ENCODE results near the gene BPIFA2. TPM values are rescaled to one million over a fixed set of nuclear protein-coding genes. Genes with fewer than 3 reads are reported as not detected.
A peak's percentile ranks its signal among the peaks of the same experiment; 100 is the strongest.

BPIFA2 gene
- total and polyA plus RNA-seq, 9 of the 15 experiments (the other 6 are each of a cell fraction or from before 2014, with no cell fraction given): not detected

DNA sequence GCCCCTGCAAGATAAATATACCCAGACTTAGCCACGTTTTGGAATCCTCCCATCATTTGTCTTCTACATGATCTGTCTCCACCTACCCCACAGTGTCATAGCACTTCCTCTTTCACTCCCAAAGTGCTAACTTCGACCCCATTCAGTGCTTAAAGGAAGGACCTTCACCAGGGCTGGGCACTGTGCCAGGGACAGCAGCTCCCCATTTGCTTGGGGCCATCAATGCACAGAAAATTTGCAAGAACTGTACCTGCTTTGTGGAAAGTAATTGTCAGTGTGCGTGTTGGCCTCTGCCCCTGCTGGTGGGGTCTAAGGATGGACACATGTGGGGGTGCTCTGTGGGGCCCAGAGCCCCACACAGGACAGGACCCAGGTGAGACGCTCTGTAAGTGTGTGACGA is 5.2 kb upstream of the BPIFA2 start:
- H3K9ac ChIP-seq (ENCODE audit: insufficient read depth in 1 of 2, low read depth in 2 of 2, low read length in 2 of 2): no peak overlapping the region
- DNase-seq (ENCODE audit: extremely low read depth in 1 of 4, low spot score in 3 of 4): no peak
- no peaks in the 10 kb centered on the region for H3K9me3 ChIP-seq (replicated peaks; ENCODE audit: control insufficient read depth, insufficient read depth, low read depth, low read length)
- intact Hi-C loops (cut with micrococcal nuclease): no loop called here
- WGBS (ENCODE audit: insufficient coverage, low coverage, missing lambda C conversion rate): 0% methylated on average over 5 of the region's 5 CpGs
- H3K27ac ChIP-seq (ENCODE audit: extremely low read depth, low read depth, low read length): no peak overlapping the region
- H3K4me3 ChIP-seq: no peak overlapping the region
- H3K9me1 ChIP-seq (ENCODE audit: control insufficient read depth, insufficient read depth, low read length): no peaks in the 10 kb centered on the region
- H2AFZ ChIP-seq (ENCODE audit: low read depth, low read length): no peak overlapping the region
- in situ Hi-C loops (cut with MboI): no loop called here
- TF ChIP-seq SMARCE1 (IDR thresholded peaks at IDR 0.05) (no peak), SPI1 (IDR thresholded peaks at IDR 0.05; ENCODE audit: borderline replicate concordance, low read depth, low read length) (peak; percentile 83), ZFP1 (CRISPR knock-in tag; IDR thresholded peaks at IDR 0.05) (no peak), EGR1 (conservative IDR thresholded peaks at IDR 0.05) (no peak), FOXA3 (CRISPR knock-in tag; conservative IDR thresholded peaks at IDR 0.05 in 1 of 2, IDR thresholded peaks at IDR 0.05 in 1 of 2) (no peak), HNRNPUL1 (IDR thresholded peaks at IDR 0.05; ENCODE audit: low read length) (no peak), NFIC (IDR thresholded peaks at IDR 0.05) (peak; percentile 56), SMARCA5 (IDR thresholded peaks at IDR 0.05) (no peak), FOXA1 (IDR thresholded peaks at IDR 0.05; ENCODE audit: borderline replicate concordance) (no peak), HIVEP1 (CRISPR knock-in tag; IDR thresholded peaks at IDR 0.05) (no peak), RUNX1 (IDR thresholded peaks at IDR 0.05; ENCODE audit: low read depth) (no peak), XRCC5 (IDR thresholded peaks at IDR 0.05; ENCODE audit: low read depth, low read length) (no peak)
- TF ChIP-seq, protein P1, sequence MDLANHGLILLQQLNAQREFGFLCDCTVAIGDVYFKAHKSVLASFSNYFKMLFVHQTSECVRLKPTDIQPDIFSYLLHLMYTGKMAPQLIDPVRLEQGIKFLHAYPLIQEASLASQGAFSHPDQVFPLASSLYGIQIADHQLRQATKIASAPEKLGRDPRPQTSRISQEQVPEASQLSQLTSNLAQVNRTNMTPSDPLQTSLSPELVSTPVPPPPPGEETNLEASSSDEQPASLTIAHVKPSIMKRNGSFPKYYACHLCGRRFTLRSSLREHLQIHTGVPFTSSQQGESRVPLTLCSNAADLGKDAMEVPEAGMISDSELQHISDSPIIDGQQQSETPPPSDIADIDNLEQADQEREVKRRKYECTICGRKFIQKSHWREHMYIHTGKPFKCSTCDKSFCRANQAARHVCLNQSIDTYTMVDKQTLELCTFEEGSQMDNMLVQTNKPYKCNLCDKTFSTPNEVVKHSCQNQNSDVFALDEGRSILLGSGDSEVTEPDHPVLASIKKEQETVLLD (IDR thresholded peaks at IDR 0.05): no peak
- TF ChIP-seq, protein P2, sequence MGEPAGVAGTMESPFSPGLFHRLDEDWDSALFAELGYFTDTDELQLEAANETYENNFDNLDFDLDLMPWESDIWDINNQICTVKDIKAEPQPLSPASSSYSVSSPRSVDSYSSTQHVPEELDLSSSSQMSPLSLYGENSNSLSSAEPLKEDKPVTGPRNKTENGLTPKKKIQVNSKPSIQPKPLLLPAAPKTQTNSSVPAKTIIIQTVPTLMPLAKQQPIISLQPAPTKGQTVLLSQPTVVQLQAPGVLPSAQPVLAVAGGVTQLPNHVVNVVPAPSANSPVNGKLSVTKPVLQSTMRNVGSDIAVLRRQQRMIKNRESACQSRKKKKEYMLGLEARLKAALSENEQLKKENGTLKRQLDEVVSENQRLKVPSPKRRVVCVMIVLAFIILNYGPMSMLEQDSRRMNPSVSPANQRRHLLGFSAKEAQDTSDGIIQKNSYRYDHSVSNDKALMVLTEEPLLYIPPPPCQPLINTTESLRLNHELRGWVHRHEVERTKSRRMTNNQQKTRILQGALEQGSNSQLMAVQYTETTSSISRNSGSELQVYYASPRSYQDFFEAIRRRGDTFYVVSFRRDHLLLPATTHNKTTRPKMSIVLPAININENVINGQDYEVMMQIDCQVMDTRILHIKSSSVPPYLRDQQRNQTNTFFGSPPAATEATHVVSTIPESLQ (CRISPR knock-in tag; IDR thresholded peaks at IDR 0.05): no peak
- TF ChIP-seq, protein P3, sequence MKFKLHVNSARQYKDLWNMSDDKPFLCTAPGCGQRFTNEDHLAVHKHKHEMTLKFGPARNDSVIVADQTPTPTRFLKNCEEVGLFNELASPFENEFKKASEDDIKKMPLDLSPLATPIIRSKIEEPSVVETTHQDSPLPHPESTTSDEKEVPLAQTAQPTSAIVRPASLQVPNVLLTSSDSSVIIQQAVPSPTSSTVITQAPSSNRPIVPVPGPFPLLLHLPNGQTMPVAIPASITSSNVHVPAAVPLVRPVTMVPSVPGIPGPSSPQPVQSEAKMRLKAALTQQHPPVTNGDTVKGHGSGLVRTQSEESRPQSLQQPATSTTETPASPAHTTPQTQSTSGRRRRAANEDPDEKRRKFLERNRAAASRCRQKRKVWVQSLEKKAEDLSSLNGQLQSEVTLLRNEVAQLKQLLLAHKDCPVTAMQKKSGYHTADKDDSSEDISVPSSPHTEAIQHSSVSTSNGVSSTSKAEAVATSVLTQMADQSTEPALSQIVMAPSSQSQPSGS (CRISPR knock-in tag; IDR thresholded peaks at IDR 0.05): no peak
- BruUV-seq (replicated peaks): no TSS peak
- H3K36me3 ChIP-seq (ENCODE audit: control insufficient read depth, insufficient read depth, low read length): no peaks in the 10 kb centered on the region
- peaks cover 2 to 44% of the 10 kb centered on the region in 2 experiments; a peak in 4 of 5 replicates for H3K27me3 ChIP-seq (ENCODE audit: control insufficient read depth in 2 of 2, insufficient read depth in 2 of 2, low read length in 2 of 2)
- no peak for ATAC-seq
- CTCF ChIA-PET (ENCODE audit: low intra/inter-chr PET ratio): no interaction called here
- no peaks in the 10 kb centered on the region for H3K79me2 ChIP-seq (ENCODE audit: control insufficient read depth, insufficient read depth, low read length)
- no peak overlapping the region for H3K4me2 ChIP-seq (ENCODE audit: insufficient read depth, low read length)
- FAIRE-seq: no peak
- H3K4me1 ChIP-seq (replicated peaks in 1 of 2; ENCODE audit: control insufficient read depth in 2 of 2, insufficient read depth in 2 of 2, low read length in 2 of 2): no peaks in the 10 kb centered on the region
- H4K20me1 ChIP-seq (replicated peaks; ENCODE audit: control insufficient read depth, insufficient read depth, low read length): peaks cover 6% of the 10 kb centered on the region; the same call in 1 of the 2 replicates
- POLR2A ChIA-PET: interaction anchor here (0.6 kb wide), 1 partner anchor 726 kb away, joined by 5 read pairs; no protein-coding TSS in a partner anchor
